Measurements from ENCODE around the gene SLC35F1.

GRCh38 chr6:117974914-117975627, 68.0 kb downstream of the SLC35F1 start:
- TF ChIP-seq CTCF (IDR thresholded peaks at IDR 0.05; ENCODE audit: insufficient read depth, low read length) (no peak), POLR2AphosphoS5 (IDR thresholded peaks at IDR 0.05; ENCODE audit: low read depth) (no peak), SPI1 (IDR thresholded peaks at IDR 0.05; ENCODE audit: borderline replicate concordance, low read depth) (no peak), REST (IDR thresholded peaks at IDR 0.05; ENCODE audit: insufficient replicate concordance, low read depth) (no peak), GABPA (IDR thresholded peaks at IDR 0.05; ENCODE audit: low read depth) (no peak)

Data from HL-60 (cell line).